ENCODE results near the gene DAGLB. TPM values are rescaled to one million over a fixed set of nuclear protein-coding genes. Genes with fewer than 3 reads are reported as not detected.

The DAGLB gene
- total and polyA plus RNA-seq, 2 of the 8 experiments (the other 6 are each of a cell fraction or from before 2014, with no cell fraction given) = 27.0 to 39.6 TPM

- TF ChIP-seq CHD7 (IDR thresholded peaks at IDR 0.05; ENCODE audit: insufficient replicate concordance, low read length) = no peak
- no peak for TF ChIP-seq SRF (IDR thresholded peaks at IDR 0.05; ENCODE audit: low read depth, low read length)
- TF ChIP-seq CHD1 (IDR thresholded peaks at IDR 0.05; ENCODE audit: low read depth, low read length) = no peak
- TF ChIP-seq NANOG (IDR thresholded peaks at IDR 0.05; ENCODE audit: insufficient read depth, low read depth, low read length, poor library complexity, severe bottlenecking) = no peak
- TF ChIP-seq CEBPB (IDR thresholded peaks at IDR 0.05; ENCODE audit: low read depth, low read length) = no peak
- TF ChIP-seq SIX5 (IDR thresholded peaks at IDR 0.05; ENCODE audit: low read depth, low read length) = no peak
- TF ChIP-seq KDM5A (IDR thresholded peaks at IDR 0.05; ENCODE audit: low read length) = no peak
- no peak for TF ChIP-seq TEAD4 (IDR thresholded peaks at IDR 0.05; ENCODE audit: low read depth, low read length)
These were observed 48.8 kb downstream of the DAGLB start (continued) for GRCh38 chr7:6398943-6399342.
